CD4-positive, alpha-beta T cell treated with Interleukin-2 at 100 ng/mL for 4 hours (primary cell): ENCODE data around the gene NEK6.
"Not testable (repeated sequence)": the region's sequence is repeated elsewhere in the genome, so short reads cannot be mapped to it uniquely, and the experiment has no call there.

Source experiments
- DNase-seq: peaks from one replicate; pipeline ENCODE4 v3.0.0-alpha.2; 2020; ENCODE audit warnings: low spot score

NEK6 gene

DNA sequence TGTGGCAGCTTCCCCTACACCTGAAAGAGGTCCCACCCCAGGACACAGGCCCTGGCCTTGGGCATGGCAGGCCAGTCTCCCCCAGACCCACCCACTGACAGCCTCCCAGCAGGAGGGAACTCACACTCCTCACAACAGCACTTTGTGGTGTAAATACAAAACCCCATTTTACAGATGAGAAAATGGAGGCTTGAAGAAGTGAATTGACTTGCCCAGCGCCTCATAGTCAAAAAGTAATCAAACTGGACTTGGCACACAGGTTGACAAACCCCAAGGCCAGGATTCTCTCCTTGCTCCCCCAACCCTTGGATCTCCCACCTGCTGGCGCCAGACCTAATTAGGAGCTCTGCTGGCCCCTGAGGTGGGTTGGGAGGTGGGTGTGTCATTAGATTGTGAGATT lies 29.2 kb upstream of the NEK6 start:
- DNase-seq = no peak

DNA sequence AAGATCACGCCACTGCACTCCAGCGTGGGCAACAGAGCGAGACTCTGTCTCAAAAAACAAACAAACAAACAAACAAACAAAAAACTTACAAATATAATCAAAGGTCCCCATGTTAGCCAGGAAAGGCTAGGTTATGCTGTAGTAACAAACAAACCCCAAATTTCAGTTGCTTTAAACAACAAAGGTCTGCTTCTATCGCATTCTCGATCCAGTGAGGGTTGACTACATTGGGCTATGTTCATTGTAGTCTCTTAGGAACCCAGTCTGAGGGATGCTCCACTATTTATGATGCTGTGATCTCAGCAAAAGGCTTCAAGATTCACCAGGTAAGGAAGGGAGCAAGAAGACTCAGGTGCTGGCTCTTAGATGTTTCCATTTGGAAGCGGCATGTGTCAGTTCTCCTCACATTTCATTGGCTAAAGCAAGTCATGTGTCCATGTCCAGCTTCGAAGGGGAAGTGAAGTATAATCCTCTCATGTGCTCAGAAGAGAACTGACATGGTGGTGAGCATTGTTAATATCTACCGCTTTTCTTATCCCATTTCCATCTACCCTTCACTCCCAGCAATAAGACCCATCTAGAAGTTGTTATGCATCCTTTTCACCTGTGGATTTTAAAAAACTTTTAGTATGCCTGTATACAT lies 26.5 kb upstream of the NEK6 start:
- no peak for DNase-seq

GRCh38 chr9:124238546-124239140 lies 19.1 kb upstream of the NEK6 start:
- peak; percentile 41 for DNase-seq

DNA sequence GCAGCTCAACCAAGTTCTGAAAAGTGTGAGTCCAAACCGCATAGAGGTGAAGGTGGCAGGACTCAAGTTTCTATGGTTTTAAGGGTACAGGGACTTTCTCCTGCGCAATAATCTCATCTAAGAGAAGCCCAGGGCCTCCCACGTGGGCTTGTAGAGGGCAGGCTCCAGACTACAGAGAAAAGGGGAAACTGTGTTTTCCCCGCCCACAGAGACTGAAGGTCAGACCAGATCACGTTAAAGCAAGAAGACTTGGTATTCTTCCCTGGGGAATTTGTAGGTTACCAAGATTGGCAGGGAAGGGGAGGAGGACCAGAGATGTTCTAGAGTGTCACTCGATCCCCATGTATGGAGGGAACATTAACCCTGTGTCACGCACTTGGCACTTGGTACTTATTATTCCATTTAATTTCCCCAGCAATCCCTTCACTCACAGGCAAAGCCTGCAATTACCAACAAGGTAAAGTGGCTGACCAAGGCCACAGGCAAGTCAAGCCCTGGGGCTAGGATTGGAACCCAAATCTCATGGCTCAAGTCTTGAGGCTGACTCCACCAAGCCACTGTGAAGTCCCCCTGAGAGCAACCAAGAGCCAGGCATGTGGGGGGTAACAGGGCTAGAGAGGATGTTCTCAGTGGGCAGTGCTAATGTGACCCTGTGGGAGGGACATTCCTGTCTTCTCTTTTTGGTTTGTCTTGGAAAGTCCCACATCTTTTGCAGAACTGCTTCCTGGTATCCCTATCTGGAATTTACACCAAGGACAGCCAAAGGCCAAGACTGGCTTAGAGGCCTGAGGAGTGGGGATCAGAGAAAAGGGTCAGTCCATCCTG lies 18.3 kb upstream of the NEK6 start:
- DNase-seq = no peak

GRCh38 chr9:124242331-124243194 lies 15.2 kb upstream of the NEK6 start:
- DNase-seq = no peak

- DNase-seq = not testable (repeated sequence)
Observed at GRCh38 chr9:124247393-124247792, 10.4 kb upstream of the NEK6 start.

- no peak for DNase-seq
Observed at GRCh38 chr9:124248066-124248465, 9.7 kb upstream of the NEK6 start.

DNA sequence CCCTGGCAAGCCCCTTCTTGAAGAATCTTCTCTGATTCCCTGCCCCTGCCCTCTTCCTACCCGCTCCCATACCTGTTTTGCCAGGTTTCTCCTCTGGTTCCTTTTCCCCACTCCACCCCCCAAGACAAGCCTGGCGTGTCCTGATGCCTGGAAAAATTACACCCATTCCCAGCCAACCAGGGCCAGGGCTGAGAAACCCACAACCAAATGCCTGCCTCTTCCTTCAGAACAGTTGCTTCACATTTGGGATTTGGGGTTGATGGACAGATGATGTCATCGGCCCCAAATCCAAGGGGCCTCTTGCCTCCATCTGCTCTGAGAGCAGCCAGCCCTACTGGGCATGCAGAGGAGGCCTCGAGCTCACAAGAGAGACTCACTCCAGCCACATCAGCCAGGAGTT lies 8.8 kb upstream of the NEK6 start:
- DNase-seq = no peak

DNA sequence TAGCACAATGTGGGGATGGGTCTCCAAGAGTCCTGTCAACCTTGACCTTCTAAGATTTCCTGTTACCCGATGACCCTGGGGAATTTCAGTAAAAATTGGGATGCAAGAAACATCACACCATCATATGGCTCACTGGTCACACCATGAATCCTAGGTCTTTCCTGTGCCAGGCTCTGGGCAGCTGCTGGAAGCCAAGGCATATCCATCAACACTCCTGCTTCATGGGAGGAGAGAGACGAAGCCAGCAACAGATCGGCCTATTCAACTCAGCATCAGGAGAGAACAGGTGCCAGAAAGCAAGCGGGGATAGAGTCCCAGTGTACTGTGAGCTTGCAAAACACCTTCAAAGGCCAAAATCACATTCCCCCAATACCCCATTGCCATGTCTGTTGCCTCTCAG lies 6.5 kb upstream of the NEK6 start:
- DNase-seq = no peak

DNA sequence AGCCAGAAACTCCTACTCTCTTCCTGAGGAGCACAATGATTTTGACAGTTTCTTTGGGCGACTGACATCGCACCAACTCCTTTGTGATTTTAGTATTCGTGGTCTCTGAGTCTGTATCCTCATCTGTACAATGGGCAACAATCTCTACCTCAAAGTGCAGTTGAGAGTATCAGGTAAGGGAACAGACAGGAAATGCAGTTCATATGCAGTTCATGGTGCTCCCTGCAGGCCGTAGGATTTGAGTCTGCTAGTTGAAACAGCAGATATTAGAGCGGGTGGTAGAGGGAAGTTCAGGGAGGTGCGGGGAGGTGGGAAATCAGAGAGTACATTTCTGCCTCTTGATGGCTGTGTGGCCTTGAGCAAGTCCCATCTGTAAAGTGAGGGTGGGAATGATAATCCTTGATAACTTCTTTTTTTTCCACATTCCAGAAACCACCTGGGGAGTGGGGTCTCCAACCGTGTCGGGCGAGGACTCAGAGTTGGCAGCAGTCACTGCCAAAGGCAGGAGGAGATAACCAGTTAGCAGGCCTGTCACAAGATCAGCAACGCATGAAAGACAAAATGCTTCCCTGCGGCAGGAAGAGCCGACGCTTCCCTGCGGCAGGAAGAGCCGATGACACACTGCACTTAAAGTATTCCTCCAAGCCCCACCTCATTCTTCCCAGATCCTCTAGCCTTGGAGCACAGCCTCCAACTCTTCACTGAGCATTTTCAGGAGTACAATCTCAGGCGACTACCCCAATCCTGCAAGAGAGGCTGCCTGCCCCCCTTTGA lies 6.0 kb upstream of the NEK6 start:
- DNase-seq = no peak

DNA sequence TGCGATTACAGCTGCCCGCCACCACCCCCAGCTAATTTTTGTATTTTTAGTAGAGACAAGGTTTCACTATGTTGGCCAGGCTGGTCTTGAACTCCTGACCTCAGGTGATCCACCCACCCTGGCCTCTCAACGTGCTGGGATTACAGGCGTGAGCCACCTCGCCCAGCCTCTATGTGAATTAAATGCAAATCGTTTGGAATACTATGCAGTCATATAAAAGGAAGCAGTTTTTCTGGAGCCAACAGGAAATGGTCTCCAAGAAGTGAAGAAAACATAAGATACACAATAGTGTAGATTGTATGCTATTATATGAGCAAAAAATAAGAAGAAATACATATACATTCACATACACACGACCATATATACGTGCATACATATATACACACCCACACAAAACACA lies 4.9 kb upstream of the NEK6 start:
- not testable (repeated sequence) for DNase-seq

DNA sequence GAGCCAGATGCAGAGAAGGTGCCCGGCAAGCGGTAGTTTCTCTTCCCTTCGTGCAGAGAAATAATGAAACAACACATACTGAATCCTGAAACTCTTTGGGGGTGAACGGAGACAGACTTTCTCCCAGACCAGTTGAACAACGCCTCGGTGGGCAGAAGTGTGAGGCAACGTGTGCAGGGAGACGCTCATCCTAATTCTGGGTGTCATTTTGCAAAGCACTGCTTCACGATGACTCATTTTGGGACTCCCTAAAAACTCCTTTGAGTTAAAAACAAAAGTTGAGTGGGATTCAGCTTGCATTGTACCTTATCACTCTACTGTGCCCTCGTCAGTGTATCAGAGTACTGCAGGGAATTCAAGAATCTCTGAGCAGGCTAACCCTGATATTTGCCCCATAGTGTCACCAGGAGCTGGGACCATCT lies 3.5 kb upstream of the NEK6 start:
- no peak for DNase-seq

- no peak for DNase-seq
Observed at GRCh38 chr9:124255222-124255621, 2.5 kb upstream of the NEK6 start.

DNA sequence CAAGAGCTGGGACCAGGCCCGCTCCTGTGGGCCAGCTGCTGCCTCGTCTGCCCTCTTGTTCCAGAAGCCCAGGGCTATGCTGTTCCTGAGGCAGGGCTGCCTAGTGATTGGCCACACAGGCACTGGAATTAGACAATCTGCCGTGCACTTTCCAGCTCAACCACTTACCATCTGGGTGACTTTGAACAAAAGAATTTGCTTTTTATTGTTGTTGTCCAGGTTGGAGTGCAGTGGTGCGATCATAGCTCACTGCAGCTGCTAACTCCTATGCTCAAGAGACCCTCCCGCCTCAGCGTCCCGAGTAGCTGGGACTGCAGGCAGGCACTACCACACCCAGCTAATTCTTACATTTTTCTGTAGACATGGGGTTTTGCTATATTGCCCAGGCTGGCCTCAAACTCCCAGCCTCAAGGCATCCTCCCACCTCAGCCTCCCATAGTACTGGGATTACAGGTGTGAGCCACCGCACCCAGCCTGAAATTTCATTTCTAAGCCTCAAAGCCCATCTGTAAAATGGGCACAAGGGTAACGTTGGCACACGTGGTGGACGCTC lies 1.2 kb upstream of the NEK6 start:
- no peak for DNase-seq

- DNase-seq = no peak
Observed at GRCh38 chr9:124257070-124257843, 492 bp upstream of the NEK6 start.

DNA sequence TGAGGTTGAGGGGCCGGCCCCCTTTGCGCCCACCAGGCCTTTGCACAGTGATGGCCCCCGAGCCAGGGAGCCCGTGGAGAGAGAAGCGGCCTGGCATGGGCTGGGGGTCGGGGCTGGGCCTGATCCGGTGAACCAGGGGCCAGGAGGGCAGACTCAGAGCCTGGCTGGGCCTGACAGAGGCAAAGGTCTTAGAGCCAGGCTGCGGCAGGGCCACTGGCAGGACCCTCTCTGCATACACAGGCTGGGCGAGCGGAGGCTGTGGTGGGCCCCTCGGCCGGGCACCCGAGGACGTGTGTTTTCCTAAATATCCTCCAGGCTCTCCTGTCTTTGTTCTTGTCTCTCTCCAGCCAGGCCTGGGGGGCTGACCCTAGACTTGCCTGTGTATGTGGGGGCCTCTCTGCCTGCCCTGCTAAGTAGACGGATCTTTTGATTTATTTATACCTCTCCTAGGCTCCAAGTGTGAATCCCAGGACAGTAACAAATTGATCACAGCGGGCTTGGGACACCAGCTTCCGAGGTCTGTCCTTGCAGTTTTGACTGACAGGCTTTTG lies 933 bp downstream of the NEK6 start:
- DNase-seq = no peak

- no peak for DNase-seq
Observed at GRCh38 chr9:124259158-124259808, 1.5 kb downstream of the NEK6 start.

GRCh38 chr9:124260769-124261603 lies 3.2 kb downstream of the NEK6 start:
- DNase-seq = no peak
